ENCODE data around the gene PLEKHA4. TPM values are rescaled to one million over a fixed set of nuclear protein-coding genes. Genes with fewer than 3 reads are reported as not detected.

The PLEKHA4 gene
- total and polyA plus RNA-seq, 4 experiments from 2014 or later: 2.3 to 7.5 (median 4.7) TPM

DNA sequence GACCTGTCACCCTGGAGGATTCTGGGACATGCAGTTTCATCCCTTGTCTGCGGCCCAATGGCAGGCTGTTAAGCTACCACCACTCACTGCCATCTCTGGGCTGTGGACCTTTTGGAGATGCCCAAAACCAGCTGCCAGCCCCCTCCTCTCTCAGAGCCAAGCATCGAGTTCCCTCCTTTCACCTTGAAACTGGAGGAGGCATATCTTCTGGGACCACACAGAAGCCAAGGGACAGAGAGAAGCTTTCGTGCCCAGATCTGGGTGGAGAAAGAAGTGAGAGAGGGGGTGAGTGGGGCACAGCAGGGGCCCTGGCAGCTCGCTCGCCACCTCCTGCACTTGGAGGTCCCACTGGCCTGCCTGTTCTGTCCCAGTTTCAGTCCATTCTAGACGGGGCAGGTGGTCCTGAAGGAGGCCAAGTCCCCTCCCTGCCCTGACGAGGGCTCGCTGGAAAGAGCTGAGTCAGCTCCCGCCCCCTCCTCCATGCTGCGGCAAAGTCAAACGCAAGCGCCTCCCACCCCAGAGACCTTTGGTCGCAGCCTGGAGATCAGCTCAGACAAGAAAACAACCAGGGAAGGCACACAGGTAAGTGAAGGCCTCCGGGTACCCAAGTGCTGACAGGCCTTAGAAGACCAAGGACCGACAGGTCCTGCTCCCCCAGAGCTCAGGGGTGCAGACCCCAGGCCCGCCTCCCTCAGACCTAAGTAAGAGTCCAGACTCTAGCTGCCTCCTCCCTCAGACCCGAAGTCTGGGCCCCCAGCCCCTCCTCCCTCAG is 61.4 kb downstream of the PLEKHA4 start:
- H3K27me3 Mint-ChIP-seq: no peaks in the 10 kb centered on the region
- peak in 1 of 5 donors; percentile 52 for DNase-seq
- peaks cover 13 to 35% (median 24%) of the 10 kb centered on the region in 4 donors for H3K4me1 Mint-ChIP-seq
- CTCF ChIA-PET (ENCODE audit: partially characterized antibody): interaction anchor here (1.1 to 2.7 kb wide), 5 partner anchors 9 to 164 kb away, joined by 3 to 18 read pairs (median 4); no protein-coding TSS in a partner anchor
- Histone ChIP-seq H3K4me1 (ENCODE audit: insufficient read depth, low read length) (peaks cover 13% of the 10 kb centered on the region), H3K36me3 (ENCODE audit: insufficient read depth, low read length) (no peaks in the 10 kb centered on the region), H3K4me3 (ENCODE audit: low read length in 2 of 2) (no peak overlapping the region), H3K27me3 (ENCODE audit: insufficient read depth, low read length) (no peaks in the 10 kb centered on the region), H3K9me3 (ENCODE audit: control insufficient read depth in 1 of 2, low read length in 2 of 2) (no peaks in the 10 kb centered on the region), H3K27ac (ENCODE audit: low read depth, low read length) (no peak overlapping the region)
- POLR2A ChIA-PET (ENCODE audit: partially characterized antibody): interaction anchor here (1.1 to 2.1 kb wide), 3 partner anchors 12 to 67 kb away, joined by 4 to 5 read pairs (median 4); no protein-coding TSS in a partner anchor
- peak overlapping the region in 3 of 7 donors; percentile 64 to 78 (median 74) for H3K27ac Mint-ChIP-seq
- intact Hi-C loops (cut with micrococcal nuclease): no loop called here
- peaks cover 0 to 6% of the 10 kb centered on the region in 2 donors for H3K36me3 Mint-ChIP-seq
- peak overlapping the region in 3 of 8 donors; percentile 29 to 75 (median 59) for H3K4me3 Mint-ChIP-seq
- peaks cover 0 to 3% (median 0%) of the 10 kb centered on the region in 8 donors for H3K9me3 Mint-ChIP-seq

DNA sequence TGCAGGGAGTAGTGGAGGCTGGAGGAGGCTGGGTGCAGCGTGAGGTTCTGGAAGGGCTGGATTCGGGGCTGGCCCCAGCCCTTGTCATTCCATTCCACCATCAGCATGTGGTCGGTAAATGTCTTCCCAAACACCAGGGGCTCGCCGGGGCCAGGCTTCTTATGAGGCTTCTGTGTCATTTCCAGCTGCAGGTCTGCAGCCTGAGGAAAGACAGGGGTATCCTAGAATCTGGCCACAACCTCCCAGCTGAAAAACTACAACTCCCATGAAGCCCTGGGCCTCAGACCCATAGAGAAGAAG is 61.9 kb downstream of the PLEKHA4 start:
- Mint-ChIP-seq H3K4me1 (peaks cover 13 to 34% (median 23%) of the 10 kb centered on the region in 4 donors), H3K36me3 (peaks cover 0 to 6% of the 10 kb centered on the region in 2 donors), H3K27me3 (no peaks in the 10 kb centered on the region), H3K9me3 (peaks cover 0 to 3% (median 0%) of the 10 kb centered on the region in 8 donors), H3K4me3 (peak overlapping the region in 2 of 8 donors; percentile 59 to 75), H3K27ac (peak overlapping the region in 3 of 7 donors; percentile 64 to 78 (median 74))
- ChIA-PET CTCF (ENCODE audit: partially characterized antibody) (interaction anchor here (1.2 to 2.7 kb wide), 3 partner anchors 11 to 164 kb away, joined by 4 to 18 read pairs (median 5); no protein-coding TSS in a partner anchor), POLR2A (ENCODE audit: partially characterized antibody) (interaction anchor here (1.1 to 2.1 kb wide), 3 partner anchors 11 to 68 kb away, joined by 4 to 5 read pairs (median 4); no protein-coding TSS in a partner anchor)
- Histone ChIP-seq H3K27ac (ENCODE audit: low read depth, low read length) (no peak overlapping the region), H3K9me3 (ENCODE audit: control insufficient read depth in 1 of 2, low read length in 2 of 2) (no peaks in the 10 kb centered on the region), H3K36me3 (ENCODE audit: insufficient read depth, low read length) (no peaks in the 10 kb centered on the region), H3K27me3 (ENCODE audit: insufficient read depth, low read length) (no peaks in the 10 kb centered on the region), H3K4me1 (ENCODE audit: insufficient read depth, low read length) (peaks cover 13% of the 10 kb centered on the region), H3K4me3 (ENCODE audit: low read length in 2 of 2) (no peak overlapping the region)
- intact Hi-C loops (cut with micrococcal nuclease): no loop called here
- DNase-seq: peak in 4 of 5 donors; percentile 42 to 60 (median 54)

GRCh38 chr19:48805452-48805851 is 63.0 kb downstream of the PLEKHA4 start:
- H3K36me3 ChIP-seq (ENCODE audit: insufficient read depth, low read length): no peaks in the 10 kb centered on the region
- peaks cover 0 to 3% (median 0%) of the 10 kb centered on the region in 8 donors for H3K9me3 Mint-ChIP-seq
- no peaks in the 10 kb centered on the region for H3K9me3 ChIP-seq (ENCODE audit: control insufficient read depth in 1 of 2, low read length in 2 of 2)
- DNase-seq: no peak
- H3K4me1 Mint-ChIP-seq: peaks cover 13 to 33% (median 22%) of the 10 kb centered on the region in 4 donors
- no peak overlapping the region for H3K27ac ChIP-seq (ENCODE audit: low read depth, low read length)
- ChIA-PET CTCF (ENCODE audit: partially characterized antibody) (no interaction called here), POLR2A (ENCODE audit: partially characterized antibody) (no interaction called here)
- H3K4me3 ChIP-seq (ENCODE audit: low read length in 2 of 2): no peak overlapping the region
- no peak overlapping the region for H3K4me3 Mint-ChIP-seq
- no peaks in the 10 kb centered on the region for H3K27me3 ChIP-seq (ENCODE audit: insufficient read depth, low read length)
- H3K36me3 Mint-ChIP-seq: peaks cover 0 to 6% of the 10 kb centered on the region in 2 donors
- intact Hi-C loops (cut with micrococcal nuclease): no loop called here
- peak overlapping the region in 2 of 7 donors; percentile 36 to 57 for H3K27ac Mint-ChIP-seq
- no peaks in the 10 kb centered on the region for H3K27me3 Mint-ChIP-seq
- peaks cover 12% of the 10 kb centered on the region for H3K4me1 ChIP-seq (ENCODE audit: insufficient read depth, low read length)

DNA sequence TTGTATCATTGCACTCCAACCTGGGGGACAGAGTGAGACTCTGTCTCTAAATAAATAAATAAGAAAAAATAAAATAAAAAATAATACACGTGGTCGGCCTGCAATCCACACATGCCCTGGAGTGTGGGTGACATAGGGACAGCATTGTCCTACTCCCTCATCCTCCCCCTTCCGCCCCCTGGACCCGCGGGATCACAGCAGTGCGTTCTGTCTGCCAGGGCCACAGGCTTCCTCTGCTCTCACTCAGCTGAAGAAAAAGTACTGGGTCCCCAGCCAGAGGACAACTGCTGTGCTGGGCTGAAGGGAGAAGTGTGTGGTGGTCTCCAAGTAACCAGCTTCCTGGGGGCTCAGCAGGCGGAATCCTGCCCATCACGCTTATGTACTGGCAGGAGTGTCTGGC is 63.9 kb downstream of the PLEKHA4 start:
- Histone ChIP-seq H3K27me3 (ENCODE audit: insufficient read depth, low read length) (no peaks in the 10 kb centered on the region), H3K27ac (ENCODE audit: low read depth, low read length) (no peak overlapping the region), H3K36me3 (ENCODE audit: insufficient read depth, low read length) (no peaks in the 10 kb centered on the region), H3K4me1 (ENCODE audit: insufficient read depth, low read length) (peaks cover 2% of the 10 kb centered on the region), H3K9me3 (ENCODE audit: control insufficient read depth in 1 of 2, low read length in 2 of 2) (no peaks in the 10 kb centered on the region), H3K4me3 (ENCODE audit: low read length in 2 of 2) (no peak overlapping the region)
- Mint-ChIP-seq H3K4me1 (peaks cover 7 to 23% (median 15%) of the 10 kb centered on the region in 4 donors), H3K27ac (peak overlapping the region in 1 of 7 donors; percentile 33), H3K4me3 (no peak overlapping the region), H3K36me3 (peaks cover 0 to 6% of the 10 kb centered on the region in 2 donors), H3K9me3 (peaks cover 0 to 3% (median 0%) of the 10 kb centered on the region in 8 donors), H3K27me3 (no peaks in the 10 kb centered on the region)
- no peak for DNase-seq
- intact Hi-C loops (cut with micrococcal nuclease): no loop called here
- ChIA-PET CTCF (ENCODE audit: partially characterized antibody) (interaction anchor here (0.9 to 1.0 kb wide), 2 partner anchors 9 to 16 kb away, joined by 3 read pairs; no protein-coding TSS in a partner anchor), POLR2A (ENCODE audit: partially characterized antibody) (no interaction called here)

DNA sequence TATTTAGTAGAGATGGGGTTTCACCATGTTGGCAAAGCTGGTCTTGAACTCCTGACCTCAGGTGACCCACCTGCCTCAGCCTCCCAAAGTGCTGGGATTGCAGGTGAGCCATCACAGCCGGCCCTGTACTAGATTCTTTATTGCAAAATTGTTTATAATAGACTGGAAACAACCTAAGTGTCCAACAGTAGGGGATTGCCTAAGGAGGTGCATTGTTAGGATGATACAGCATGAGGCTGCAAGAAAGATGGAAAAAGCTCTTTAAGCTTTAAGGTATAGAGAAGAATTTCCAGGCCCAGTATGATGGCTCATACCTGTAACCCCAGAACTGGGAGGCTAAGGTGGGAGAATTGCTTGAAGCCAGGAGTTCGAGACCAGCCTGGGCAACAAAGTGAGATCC is 65.8 kb downstream of the PLEKHA4 start:
- POLR2A ChIA-PET (ENCODE audit: partially characterized antibody): no interaction called here
- Histone ChIP-seq H3K9me3 (ENCODE audit: control insufficient read depth in 1 of 2, low read length in 2 of 2) (no peaks in the 10 kb centered on the region), H3K4me1 (ENCODE audit: insufficient read depth, low read length) (no peaks in the 10 kb centered on the region), H3K27me3 (ENCODE audit: insufficient read depth, low read length) (no peaks in the 10 kb centered on the region), H3K4me3 (ENCODE audit: low read length in 2 of 2) (no peak overlapping the region), H3K27ac (ENCODE audit: low read depth, low read length) (no peak overlapping the region), H3K36me3 (ENCODE audit: insufficient read depth, low read length) (no peaks in the 10 kb centered on the region)
- Mint-ChIP-seq H3K4me1 (peaks cover under 1 to 10% (median 5%) of the 10 kb centered on the region in 4 donors), H3K36me3 (no peaks in the 10 kb centered on the region), H3K4me3 (no peak overlapping the region), H3K9me3 (peaks cover 0 to 3% (median 0%) of the 10 kb centered on the region in 8 donors), H3K27me3 (no peaks in the 10 kb centered on the region), H3K27ac (no peak overlapping the region)
- intact Hi-C loops (cut with micrococcal nuclease): no loop called here
- CTCF ChIA-PET (ENCODE audit: partially characterized antibody): interaction anchor here (1.4 to 2.6 kb wide), 4 partner anchors 14 to 40 kb away, joined by 3 to 19 read pairs (median 5); partner anchors contain the start of gene HSD17B14
- DNase-seq: no peak

DNA sequence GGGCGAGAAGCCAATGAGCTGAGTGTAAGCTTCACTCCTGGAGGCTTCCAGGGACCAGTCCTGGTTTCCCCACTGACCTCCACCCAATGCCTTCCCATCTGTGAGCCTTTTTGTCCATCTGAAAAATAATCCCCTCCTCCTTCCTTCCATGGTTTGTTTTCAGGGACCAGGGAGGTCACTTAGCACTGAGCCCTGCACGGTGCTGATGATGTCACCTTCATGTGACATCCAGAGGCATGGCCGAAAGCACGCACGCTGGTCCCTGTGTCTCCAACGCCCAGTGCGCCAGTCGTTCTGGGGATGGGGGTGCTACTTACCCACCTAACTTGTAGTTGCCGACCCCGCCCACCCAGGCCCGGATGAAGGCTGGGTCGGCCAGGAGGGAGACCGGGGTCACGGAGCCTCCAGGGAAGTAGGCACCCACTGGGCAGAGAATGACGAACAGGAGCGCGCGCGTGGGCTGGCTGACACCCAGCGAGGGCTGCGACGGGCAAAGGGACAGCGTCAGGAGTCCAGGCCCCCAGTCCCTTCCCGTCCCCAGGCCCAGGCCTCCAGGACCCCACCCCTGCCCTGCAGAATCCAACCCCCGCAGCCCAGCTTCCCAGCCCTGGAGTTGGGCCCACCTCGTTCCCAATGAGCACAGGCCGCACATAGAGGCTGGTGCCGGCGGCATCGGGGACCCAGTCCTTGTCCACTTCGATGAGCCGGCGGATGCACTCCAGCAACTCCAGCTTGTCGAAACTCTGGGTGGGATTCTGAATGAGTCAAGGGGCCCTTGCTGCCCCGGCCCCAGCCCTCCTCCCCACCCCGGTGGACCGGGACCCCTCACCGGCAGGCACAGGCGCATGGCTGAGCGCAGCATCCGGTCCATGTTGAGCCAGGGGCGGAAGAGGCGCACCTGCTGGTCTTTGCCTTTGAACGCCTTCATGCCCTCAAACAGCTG is 68.8 kb downstream of the PLEKHA4 start:
- ChIA-PET CTCF (ENCODE audit: partially characterized antibody) (interaction anchor here (0.8 to 2.0 kb wide), 2 partner anchors 12 to 42 kb away, joined by 3 to 11 read pairs; no protein-coding TSS in a partner anchor), POLR2A (ENCODE audit: partially characterized antibody) (interaction anchor here (1.0 kb wide), 1 partner anchor 165 kb away, joined by 3 read pairs; the partner anchor contains the start of gene FTL)
- Histone ChIP-seq H3K27me3 (ENCODE audit: insufficient read depth, low read length) (no peaks in the 10 kb centered on the region), H3K4me3 (ENCODE audit: low read length in 2 of 2) (no peak overlapping the region), H3K36me3 (ENCODE audit: insufficient read depth, low read length) (no peaks in the 10 kb centered on the region), H3K4me1 (ENCODE audit: insufficient read depth, low read length) (peaks cover 5% of the 10 kb centered on the region), H3K27ac (ENCODE audit: low read depth, low read length) (no peak overlapping the region), H3K9me3 (ENCODE audit: control insufficient read depth in 1 of 2, low read length in 2 of 2) (no peaks in the 10 kb centered on the region)
- Mint-ChIP-seq H3K27ac (no peak overlapping the region), H3K4me1 (peaks cover 6 to 13% (median 7%) of the 10 kb centered on the region in 4 donors), H3K4me3 (no peak overlapping the region), H3K9me3 (no peaks in the 10 kb centered on the region), H3K36me3 (no peaks in the 10 kb centered on the region), H3K27me3 (no peaks in the 10 kb centered on the region)
- intact Hi-C loops (cut with micrococcal nuclease): no loop called here
- no peak for DNase-seq
